Endothelial cell of umbilical vein (primary cell): ENCODE measurements around the gene GRPEL1. TPM values are rescaled to one million over a fixed set of nuclear protein-coding genes. Genes with fewer than 3 reads are reported as not detected.

Source experiments
- BruUV-seq: library from RNA; stranded (reverse); fragments of 400-500 nt; replicated peaks from 2 replicates; lab custom pipeline; 2021; lab: Mats Ljungman, UMichigan
- CTCF ChIA-PET: fragments of 300-600, 350-600 bp; sonication (Branson Sonifier 250); formaldehyde crosslinking; loops from one replicate; lab custom pipeline; 2021; ENCODE audit warnings: antibody characterized with exemption, inconsistent platforms; lab: Charles Lee
- POLR2A ChIA-PET: fragments of 300-600, 350-600 bp; sonication (Branson Sonifier 250); formaldehyde crosslinking; loops from one replicate; lab custom pipeline; 2021; ENCODE audit warnings: antibody characterized with exemption, inconsistent platforms; lab: Charles Lee
- DNase-seq: peaks from one replicate; pipeline ENCODE4 v3.0.0-alpha.2; 2011; ENCODE audit warnings: low read depth, low spot score
- FAIRE-seq: peaks from 2 replicates; lab custom pipeline; 2011; peaks lifted over from hg19 to GRCh38; lab: Jason Lieb, UNC
- H2AFZ ChIP-seq: 2 replicates; pipeline ENCODE4 v1.6.0; 2012; ENCODE audit warnings: low read depth, low read length, control low read depth, inconsistent platforms
- H3K27ac ChIP-seq: 2 replicates; pipeline ENCODE4 v1.5.1; 2011; ENCODE audit warnings: low read depth, mild to moderate bottlenecking, control low read depth, low read length, moderate library complexity; ENCODE audit not compliant: insufficient read depth
- H3K27me3 ChIP-seq, 2 experiments: 2 replicates each; pipeline versions ENCODE4 v1.6.0 to v1.6.1; 2011; ENCODE audit warnings: low read length in 2 of 2, mixed read lengths in 1 of 2; ENCODE audit not compliant: control insufficient read depth in 2 of 2, insufficient read depth in 2 of 2
- H3K36me3 ChIP-seq, 2 experiments: 2 replicates in 1 of 2; 3 replicates in 1 of 2; pipeline ENCODE4 v1.5.1; 2011; ENCODE audit warnings: low read length in 2 of 2, mild to moderate bottlenecking in 1 of 2, moderate library complexity in 1 of 2; ENCODE audit not compliant: control insufficient read depth in 2 of 2, insufficient read depth in 2 of 2; ENCODE audit errors: extremely low read depth in 1 of 2
- H3K4me1 ChIP-seq: 3 replicates; pipeline ENCODE4 v1.5.1; 2011; ENCODE audit warnings: mild to moderate bottlenecking, low read length; ENCODE audit not compliant: control insufficient read depth, insufficient read depth; ENCODE audit errors: extremely low read depth
- H3K4me2 ChIP-seq: 2 replicates; pipeline ENCODE4 v1.6.1; 2011; ENCODE audit warnings: low read length, control low read depth, mixed read lengths; ENCODE audit not compliant: insufficient read depth
- H3K4me3 ChIP-seq, 3 experiments: fragments of 200-600 bp in 1 of 3; sonication (generic), shearing (Covaris generic) in 1 of 3; replicated peaks in 1 of 3; 2 replicates each; pipeline ENCODE4 v1.5.1; 2011 to 2016; ENCODE audit warnings: control low read depth in 3 of 3, low read length in 3 of 3, mild to moderate bottlenecking in 2 of 3, inconsistent platforms in 1 of 3, low read depth in 1 of 3, moderate library complexity in 1 of 3; ENCODE audit not compliant: insufficient read depth in 1 of 3
- H3K79me2 ChIP-seq: 2 replicates; pipeline ENCODE4 v1.6.0; 2012; ENCODE audit warnings: low read length, inconsistent platforms; ENCODE audit not compliant: control insufficient read depth, insufficient read depth
- H3K9ac ChIP-seq: replicated peaks from 2 replicates; pipeline ENCODE3; 2011; ENCODE audit warnings: low read length, control low read depth; ENCODE audit not compliant: insufficient read depth; ENCODE audit errors: extremely low read depth
- H3K9me1 ChIP-seq: replicated peaks from 3 replicates; pipeline ENCODE4 v1.6.0; 2011; ENCODE audit warnings: mild to moderate bottlenecking, low read length; ENCODE audit not compliant: control insufficient read depth, insufficient read depth; ENCODE audit errors: extremely low read depth
- H3K9me3 ChIP-seq: replicated peaks from 2 replicates; pipeline ENCODE4 v1.5.1; 2012; ENCODE audit warnings: low read length, inconsistent platforms; ENCODE audit not compliant: control insufficient read depth, insufficient read depth
- H4K20me1 ChIP-seq: replicated peaks from 2 replicates; pipeline ENCODE3; 2011; ENCODE audit warnings: mild to moderate bottlenecking, low read length; ENCODE audit not compliant: control insufficient read depth, insufficient read depth; ENCODE audit errors: extremely low read depth
- EZH2 ChIP-seq: IDR thresholded peaks from 2 replicates; pipeline ENCODE4 v1.6.1; 2012; ENCODE audit warnings: borderline replicate concordance, low read depth, mild to moderate bottlenecking, moderate library complexity, low read length, inconsistent platforms; ENCODE audit not compliant: severe bottlenecking
- GATA2 ChIP-seq: IDR thresholded peaks from 2 replicates; pipeline ENCODE4 v1.7.0; 2011; ENCODE audit warnings: low read depth, mild to moderate bottlenecking, moderate library complexity, mixed read lengths, low read length; ENCODE audit not compliant: insufficient read length, insufficient read depth
- JUN ChIP-seq: IDR thresholded peaks from 2 replicates; pipeline ENCODE4 v1.6.1; 2011; ENCODE audit warnings: borderline replicate concordance, low read depth; ENCODE audit not compliant: insufficient read length, insufficient read depth
- MYC ChIP-seq: IDR thresholded peaks from one replicate; pipeline ENCODE4 v1.6.1; 2011; ENCODE audit warnings: mild to moderate bottlenecking, low read depth, low read length
- POLR2A ChIP-seq: IDR thresholded peaks from 2 replicates; pipeline ENCODE4 v1.6.1; 2012; ENCODE audit warnings: low read depth, mild to moderate bottlenecking, control low read depth, low read length
- dilution Hi-C: fragments of 300-500 bp; cut with MboI; formaldehyde crosslinking; loops from one replicate; pipeline ENCODE4 v1.15.0; 2019; ENCODE audit warnings: low sequenced_read_pairs; ENCODE audit not compliant: extremely low pct_ligation_motif_present
- intact Hi-C: fragments of 100-400 bp; cut with micrococcal nuclease; formaldehyde crosslinking; loops from one replicate; pipeline ENCODE4 v1.10.0; 2022
- polyA plus RNA-seq, 4 experiments: library from polyadenylated mRNA; depleted of rRNA in 3 of 4; stranded (reverse) in 3 of 4; unstranded in 1 of 4; fragments of >200 nt; gene quantifications; 2 replicates each; pipeline versions ENCODE4 v1.2.1 to v1.2.3, GENCODE V29; 2011 to 2012; ENCODE audit warnings: missing spikeins in 1 of 4
- total RNA-seq: library from RNA; stranded (reverse); gene quantifications from 2 replicates; pipeline ENCODE4 v1.2.3, GENCODE V29; 2021
- TF ChIP-seq, protein P1 (sequence below), 2 donors: IDR thresholded peaks; 1 replicate in 1 of 2; 2 replicates in 1 of 2; pipeline ENCODE4 v1.5.1; 2011; ENCODE audit warnings: low read length in 2 of 2, mild to moderate bottlenecking in 2 of 2, moderate library complexity in 2 of 2, control low read depth in 1 of 2, inconsistent platforms in 1 of 2, low read depth in 1 of 2; ENCODE audit not compliant: insufficient read depth in 1 of 2; ENCODE audit errors: extremely low read depth in 1 of 2

GRPEL1 gene
- total and polyA plus RNA-seq, 2 donors (not counting 3 experiments of a cell fraction or from before 2014, with no cell fraction given): 17.3 to 42.6 TPM

DNA sequence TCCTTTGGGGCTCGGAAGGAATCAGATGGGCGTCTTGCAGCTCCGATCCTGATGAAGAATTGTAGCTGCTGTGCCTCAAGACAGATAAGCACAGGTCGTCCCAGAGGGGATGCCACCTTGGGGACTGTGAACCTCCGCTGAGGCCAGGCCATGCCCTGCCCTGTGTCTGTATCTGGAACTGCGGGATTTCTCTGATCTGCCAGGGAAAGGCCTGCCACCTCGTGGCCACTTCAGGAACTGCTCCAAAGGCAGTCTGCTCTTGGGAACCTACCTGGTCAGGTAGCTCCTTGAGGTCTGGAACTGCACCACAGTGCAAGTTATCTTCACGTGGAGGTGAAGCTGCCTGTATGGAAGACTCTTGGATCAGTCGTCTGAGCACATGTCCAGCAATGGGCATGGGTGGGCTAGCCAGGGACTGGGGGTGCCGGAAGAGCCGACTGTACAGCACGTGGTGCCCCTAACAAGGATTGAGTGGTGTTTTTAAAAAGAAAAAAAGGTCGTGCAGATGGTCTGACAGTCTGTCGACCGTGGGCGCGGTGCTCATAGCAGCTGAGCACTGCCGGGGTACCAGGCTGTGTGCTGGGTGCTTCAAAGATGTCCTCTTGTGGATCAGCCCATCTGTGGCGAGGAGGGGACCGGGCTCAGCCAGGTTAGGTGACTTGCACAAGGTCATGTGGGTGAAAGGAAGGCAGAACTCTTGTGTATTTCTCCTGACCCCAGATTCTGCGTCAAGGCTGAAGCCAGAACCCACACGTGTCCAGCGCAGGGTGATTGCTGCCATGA is 3.1 kb upstream of the GRPEL1 start:
- FAIRE-seq: peak; percentile 91
- H3K4me3 ChIP-seq: no peak overlapping the region
- BruUV-seq: no TSS peak
- H2AFZ ChIP-seq: no peak overlapping the region
- ChIA-PET CTCF (interaction anchor here (0.6 to 8.6 kb wide), 27 partner anchors 12 to 412 kb away, joined by 3 to 79 read pairs (median 4); partner anchors contain the start of gene TADA2B), POLR2A (no interaction called here)
- dilution Hi-C loops (no loop called here), intact Hi-C loops (loop anchor here (1.0 kb wide), 2 partner anchors 97 to 351 kb away; no protein-coding TSS in a partner anchor)
- no peaks in the 10 kb centered on the region for H3K9me1 ChIP-seq
- H3K36me3 ChIP-seq: no peaks in the 10 kb centered on the region
- no peaks in the 10 kb centered on the region for H4K20me1 ChIP-seq
- H3K9ac ChIP-seq: no peak overlapping the region
- no peaks in the 10 kb centered on the region for H3K9me3 ChIP-seq
- H3K79me2 ChIP-seq: peaks cover 17% of the 10 kb centered on the region
- peak; percentile 65 for DNase-seq
- no peak for TF ChIP-seq GATA2
- no peak for TF ChIP-seq JUN
- TF ChIP-seq, protein P1, sequence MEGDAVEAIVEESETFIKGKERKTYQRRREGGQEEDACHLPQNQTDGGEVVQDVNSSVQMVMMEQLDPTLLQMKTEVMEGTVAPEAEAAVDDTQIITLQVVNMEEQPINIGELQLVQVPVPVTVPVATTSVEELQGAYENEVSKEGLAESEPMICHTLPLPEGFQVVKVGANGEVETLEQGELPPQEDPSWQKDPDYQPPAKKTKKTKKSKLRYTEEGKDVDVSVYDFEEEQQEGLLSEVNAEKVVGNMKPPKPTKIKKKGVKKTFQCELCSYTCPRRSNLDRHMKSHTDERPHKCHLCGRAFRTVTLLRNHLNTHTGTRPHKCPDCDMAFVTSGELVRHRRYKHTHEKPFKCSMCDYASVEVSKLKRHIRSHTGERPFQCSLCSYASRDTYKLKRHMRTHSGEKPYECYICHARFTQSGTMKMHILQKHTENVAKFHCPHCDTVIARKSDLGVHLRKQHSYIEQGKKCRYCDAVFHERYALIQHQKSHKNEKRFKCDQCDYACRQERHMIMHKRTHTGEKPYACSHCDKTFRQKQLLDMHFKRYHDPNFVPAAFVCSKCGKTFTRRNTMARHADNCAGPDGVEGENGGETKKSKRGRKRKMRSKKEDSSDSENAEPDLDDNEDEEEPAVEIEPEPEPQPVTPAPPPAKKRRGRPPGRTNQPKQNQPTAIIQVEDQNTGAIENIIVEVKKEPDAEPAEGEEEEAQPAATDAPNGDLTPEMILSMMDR (IDR thresholded peaks at IDR 0.05; ENCODE audit: extremely low read depth in 1 of 2, insufficient read depth in 1 of 2, low read depth in 1 of 2, low read length in 2 of 2): peak; percentile 97 to 99
- TF ChIP-seq EZH2: no peak
- no peak for TF ChIP-seq MYC
- TF ChIP-seq POLR2A: no peak
- no peak overlapping the region for H3K27ac ChIP-seq
- H3K4me1 ChIP-seq: peaks cover 20% of the 10 kb centered on the region
- no peak overlapping the region for H3K4me2 ChIP-seq
- peaks cover 0 to 3% of the 10 kb centered on the region in 2 experiments for H3K27me3 ChIP-seq
